Spleen (tissue), 7 donors: Measurements from ENCODE around the gene MS4A14.

Experiments
- POLR2A ChIP-seq, 3 donors: fragments of 450-650 bp; IDR thresholded peaks; one replicate each; pipeline ENCODE4 v1.5.1; 2017; ENCODE audit warnings: antibody characterized with exemption in 3 of 3, mild to moderate bottlenecking in 1 of 3
- POLR2AphosphoS5 ChIP-seq, 3 donors: sonication (generic); formaldehyde crosslinking; IDR thresholded peaks; one replicate each; pipeline ENCODE4 v1.5.1; 2017; ENCODE audit warnings: antibody characterized with exemption in 3 of 3
- TF ChIP-seq, protein P1 (sequence below), 11 experiments: fragments of 200-600 bp in 7 of 11; fragments of 450-650 bp in 4 of 11; sonication (generic) in 4 of 11; IDR thresholded peaks in 8 of 11; conservative IDR thresholded peaks in 3 of 11; 1 replicate in 7 of 11; 2 replicates in 4 of 11; pipeline versions ENCODE4 v1.4.0 to v1.8.0; 2016 to 2021; ENCODE audit warnings: antibody characterized with exemption in 11 of 11, inconsistent platforms in 4 of 11, mild to moderate bottlenecking in 1 of 11
- donor health status: DM: no; HTN: no; CAD: no; lungs with moderate emphysema.
- donor health status: DM: no; HTN: no; CAD: no.
- donor health status: DM: no; HTN: no; CAD: no.

DNA sequence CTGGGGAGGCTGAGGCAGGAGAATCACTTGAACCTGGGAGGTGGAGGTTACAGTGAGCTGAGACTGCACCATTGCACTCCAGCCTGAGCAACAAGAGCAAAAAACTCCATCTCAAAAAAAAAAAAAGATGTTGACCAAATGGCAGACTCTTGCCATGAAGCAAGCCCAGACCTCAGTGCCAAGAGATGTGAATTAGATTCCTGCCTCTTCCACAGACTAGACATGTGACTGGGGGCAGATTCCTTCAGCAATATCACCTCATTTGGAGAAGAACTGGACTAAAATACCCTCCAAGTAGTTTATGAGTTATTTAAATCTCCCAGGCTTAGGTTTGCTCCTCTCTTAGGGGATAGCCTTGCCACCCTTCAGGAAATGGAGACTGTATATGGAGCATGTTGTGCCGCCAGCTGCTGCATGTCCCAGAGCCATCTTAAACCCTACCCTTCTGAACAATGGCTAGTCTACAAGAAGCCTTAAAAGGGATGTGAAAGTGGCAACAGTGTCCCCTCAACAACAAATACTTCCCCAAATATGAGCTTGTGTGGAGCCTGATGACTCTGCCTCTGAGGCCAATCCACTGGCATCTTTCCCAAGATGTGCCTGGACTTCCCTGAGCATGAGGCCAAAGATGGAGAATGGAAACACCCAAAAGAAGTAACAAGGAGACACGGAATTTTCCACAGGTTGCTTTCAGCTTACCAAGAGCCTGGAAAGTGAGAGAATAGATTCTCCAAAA is 18.7 kb upstream of the MS4A14 start:
- TF ChIP-seq POLR2A (IDR thresholded peaks at IDR 0.05) = peak in 2 of 3 donors; percentile 16 to 18
- TF ChIP-seq, protein P1, sequence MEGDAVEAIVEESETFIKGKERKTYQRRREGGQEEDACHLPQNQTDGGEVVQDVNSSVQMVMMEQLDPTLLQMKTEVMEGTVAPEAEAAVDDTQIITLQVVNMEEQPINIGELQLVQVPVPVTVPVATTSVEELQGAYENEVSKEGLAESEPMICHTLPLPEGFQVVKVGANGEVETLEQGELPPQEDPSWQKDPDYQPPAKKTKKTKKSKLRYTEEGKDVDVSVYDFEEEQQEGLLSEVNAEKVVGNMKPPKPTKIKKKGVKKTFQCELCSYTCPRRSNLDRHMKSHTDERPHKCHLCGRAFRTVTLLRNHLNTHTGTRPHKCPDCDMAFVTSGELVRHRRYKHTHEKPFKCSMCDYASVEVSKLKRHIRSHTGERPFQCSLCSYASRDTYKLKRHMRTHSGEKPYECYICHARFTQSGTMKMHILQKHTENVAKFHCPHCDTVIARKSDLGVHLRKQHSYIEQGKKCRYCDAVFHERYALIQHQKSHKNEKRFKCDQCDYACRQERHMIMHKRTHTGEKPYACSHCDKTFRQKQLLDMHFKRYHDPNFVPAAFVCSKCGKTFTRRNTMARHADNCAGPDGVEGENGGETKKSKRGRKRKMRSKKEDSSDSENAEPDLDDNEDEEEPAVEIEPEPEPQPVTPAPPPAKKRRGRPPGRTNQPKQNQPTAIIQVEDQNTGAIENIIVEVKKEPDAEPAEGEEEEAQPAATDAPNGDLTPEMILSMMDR (IDR thresholded peaks at IDR 0.05 in 8 of 11, conservative IDR thresholded peaks at IDR 0.05 in 3 of 11) = no peak
- peak in 1 of 3 donors; percentile 84 for TF ChIP-seq POLR2AphosphoS5 (IDR thresholded peaks at IDR 0.05)
